HUES6 (cell line): ENCODE data around the gene CEBPB.
"Not testable (repeated sequence)": the region's sequence is repeated elsewhere in the genome, so short reads cannot be mapped to it uniquely, and the experiment has no call there.

Source experiments
- H3K27ac ChIP-seq: 2 replicates; pipeline ENCODE4 v1.7.0; 2013; ENCODE audit warnings: low read depth, mild to moderate bottlenecking, low read length, inconsistent platforms
- H3K27me3 ChIP-seq: 2 replicates; pipeline ENCODE4 v1.6.1; 2013; ENCODE audit warnings: low read length; ENCODE audit not compliant: control insufficient read depth, insufficient read depth
- H3K36me3 ChIP-seq: 2 replicates; pipeline ENCODE4 v1.6.1; 2013; ENCODE audit warnings: low read length; ENCODE audit not compliant: control insufficient read depth, insufficient read depth
- H3K4me1 ChIP-seq: 2 replicates; pipeline ENCODE4 v1.6.1; 2013; ENCODE audit warnings: low read length; ENCODE audit not compliant: control insufficient read depth, insufficient read depth
- H3K4me3 ChIP-seq: 2 replicates; pipeline ENCODE4 v1.5.1; 2013; ENCODE audit warnings: low read depth, low read length
- H3K9ac ChIP-seq: one replicate; pipeline ENCODE4 v1.6.1; 2013; ENCODE audit warnings: mild to moderate bottlenecking, low read length
- H3K9me3 ChIP-seq: 2 replicates; pipeline ENCODE4 v1.6.1; 2013; ENCODE audit warnings: low read depth, low read length; ENCODE audit not compliant: control insufficient read depth, insufficient read depth

The CEBPB gene

GRCh38 chr20:50203951-50204937 is 13.6 kb downstream of the CEBPB start:
- no peak overlapping the region for H3K27ac ChIP-seq
- H3K4me3 ChIP-seq: no peak overlapping the region
- no peaks in the 10 kb centered on the region for H3K36me3 ChIP-seq
- no peak overlapping the region for H3K9ac ChIP-seq
- 0 out of 2 replicates have a peak, but pooled peaks cover 5% of the 10 kb centered on the region for H3K4me1 ChIP-seq
- H3K9me3 ChIP-seq: peaks cover 19% of the 10 kb centered on the region
- no peaks in the 10 kb centered on the region for H3K27me3 ChIP-seq

DNA sequence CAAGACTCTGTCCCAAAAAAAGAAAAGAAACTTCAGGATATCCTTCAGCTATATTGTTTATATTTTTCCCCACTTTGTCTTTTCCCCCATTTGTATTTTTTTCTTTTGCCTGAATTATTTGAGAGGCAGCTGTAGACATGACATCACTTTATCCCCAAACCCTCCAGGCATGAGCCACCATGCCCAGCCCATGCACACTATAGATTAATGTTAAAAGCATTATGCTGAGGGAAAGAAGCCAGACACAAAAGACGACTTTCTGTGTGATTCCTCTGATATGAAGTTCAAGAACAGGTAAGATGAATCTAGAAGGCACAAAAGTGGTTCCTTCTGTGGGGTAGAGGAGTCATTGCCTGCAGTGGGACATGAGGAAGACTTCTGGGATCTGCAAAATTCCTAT is 16.4 kb downstream of the CEBPB start:
- peaks cover 12% of the 10 kb centered on the region for H3K9me3 ChIP-seq
- H3K9ac ChIP-seq: no peak overlapping the region
- no peak overlapping the region for H3K27ac ChIP-seq
- no peaks in the 10 kb centered on the region for H3K27me3 ChIP-seq
- H3K4me1 ChIP-seq: no peaks in the 10 kb centered on the region
- H3K36me3 ChIP-seq: no peaks in the 10 kb centered on the region
- H3K4me3 ChIP-seq: no peak overlapping the region

GRCh38 chr20:50208085-50208491 is 17.5 kb downstream of the CEBPB start:
- no peaks in the 10 kb centered on the region for H3K27me3 ChIP-seq

GRCh38 chr20:50208815-50209214 is 18.2 kb downstream of the CEBPB start:
- not testable (repeated sequence) for H3K9ac ChIP-seq, H3K27ac ChIP-seq, H3K9me3 ChIP-seq, H3K4me3 ChIP-seq, H3K4me1 ChIP-seq, H3K27me3 ChIP-seq, H3K36me3 ChIP-seq

More at GRCh38 chr20:50208085-50208491, 17.5 kb downstream of the CEBPB start:
- Histone ChIP-seq H3K36me3 (no peaks in the 10 kb centered on the region), H3K4me3 (no peak overlapping the region), H3K27ac (no peak overlapping the region), H3K4me1 (no peaks in the 10 kb centered on the region), H3K9ac (no peak overlapping the region), H3K9me3 (peaks cover 12% of the 10 kb centered on the region)

DNA sequence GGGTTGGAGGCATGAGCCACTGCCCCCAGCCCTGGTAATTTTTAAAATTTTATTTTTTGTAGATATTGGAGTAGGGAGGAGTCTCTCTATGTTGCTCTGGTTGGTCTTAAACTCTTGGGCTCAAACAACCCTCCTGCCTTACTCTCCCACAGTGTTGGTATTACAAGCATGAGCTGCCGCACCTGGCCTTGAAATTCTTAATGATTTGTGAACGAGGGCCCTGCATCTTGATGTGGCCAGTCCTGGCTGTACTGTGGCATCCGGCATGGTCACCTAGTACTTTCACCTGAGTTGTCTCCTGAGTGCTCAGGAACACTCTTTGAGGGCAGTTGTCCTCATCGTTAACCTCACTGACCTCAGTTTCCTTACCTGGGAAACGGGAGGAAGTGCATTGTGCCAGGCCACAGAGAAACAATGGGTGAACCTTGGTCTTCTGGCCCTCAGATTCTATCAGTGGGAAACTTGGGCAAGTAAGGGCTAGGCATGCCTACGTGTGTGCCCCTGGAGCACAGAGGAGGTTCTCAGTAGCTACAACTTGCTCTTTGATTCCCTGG is 19.5 kb downstream of the CEBPB start:
- Histone ChIP-seq H3K27me3 (no peaks in the 10 kb centered on the region), H3K9ac (no peak overlapping the region)

GRCh38 chr20:50211091-50211490 is 20.5 kb downstream of the CEBPB start:
- no peaks in the 10 kb centered on the region for H3K36me3 ChIP-seq
- H3K9me3 ChIP-seq: no peaks in the 10 kb centered on the region
- H3K4me3 ChIP-seq: no peak overlapping the region
- H3K9ac ChIP-seq: no peak overlapping the region
- H3K27ac ChIP-seq: no peak overlapping the region
- H3K4me1 ChIP-seq: no peaks in the 10 kb centered on the region
- H3K27me3 ChIP-seq: no peaks in the 10 kb centered on the region

More for the DNA sequence above, 19.5 kb downstream of the CEBPB start:
- Histone ChIP-seq H3K4me3 (no peak overlapping the region), H3K9me3 (no peaks in the 10 kb centered on the region), H3K4me1 (no peaks in the 10 kb centered on the region), H3K27ac (no peak overlapping the region), H3K36me3 (no peaks in the 10 kb centered on the region)

GRCh38 chr20:50213531-50214106 is 23.0 kb downstream of the CEBPB start:
- H3K27me3 ChIP-seq: no peaks in the 10 kb centered on the region
- H3K9me3 ChIP-seq: no peaks in the 10 kb centered on the region
- no peak overlapping the region for H3K27ac ChIP-seq
- no peaks in the 10 kb centered on the region for H3K36me3 ChIP-seq
- no peak overlapping the region for H3K9ac ChIP-seq
- no peak overlapping the region for H3K4me3 ChIP-seq
- peaks cover 6% of the 10 kb centered on the region; the same call in 1 of the 2 replicates for H3K4me1 ChIP-seq

- Histone ChIP-seq H3K27ac (no peak overlapping the region), H3K27me3 (no peaks in the 10 kb centered on the region), H3K9me3 (no peaks in the 10 kb centered on the region), H3K36me3 (no peaks in the 10 kb centered on the region), H3K4me3 (no peak overlapping the region), H3K4me1 (peaks cover 13% of the 10 kb centered on the region; the same call in 1 of the 2 replicates), H3K9ac (no peak overlapping the region)
Measured at GRCh38 chr20:50214226-50215024, 23.8 kb downstream of the CEBPB start.

- Histone ChIP-seq H3K9me3 (no peaks in the 10 kb centered on the region), H3K4me1 (peaks cover 13% of the 10 kb centered on the region; the same call in 1 of the 2 replicates), H3K27ac (no peak overlapping the region), H3K9ac (no peak overlapping the region), H3K36me3 (no peaks in the 10 kb centered on the region), H3K27me3 (no peaks in the 10 kb centered on the region), H3K4me3 (no peak overlapping the region)
Measured at GRCh38 chr20:50215101-50215690, 24.6 kb downstream of the CEBPB start.

GRCh38 chr20:50215926-50216325 is 25.3 kb downstream of the CEBPB start:
- Histone ChIP-seq H3K9ac (no peak overlapping the region), H3K4me1 (peaks cover 13% of the 10 kb centered on the region; the same call in 1 of the 2 replicates), H3K4me3 (no peak overlapping the region)

More at GRCh38 chr20:50215926-50216325, 25.3 kb downstream of the CEBPB start:
- H3K36me3 ChIP-seq: no peaks in the 10 kb centered on the region
- no peaks in the 10 kb centered on the region for H3K9me3 ChIP-seq
- H3K27me3 ChIP-seq: no peaks in the 10 kb centered on the region
- no peak overlapping the region for H3K27ac ChIP-seq
